Small intestine (tissue), 7 donors: ENCODE data around the gene COMMD3. TPM values are rescaled to one million over a fixed set of nuclear protein-coding genes. Genes with fewer than 3 reads are reported as not detected.
"Not testable (repeated sequence)": the region's sequence is repeated elsewhere in the genome, so short reads cannot be mapped to it uniquely, and the experiment has no call there.

Source experiments
- DNase-seq, 2 donors: peaks; one replicate each; pipeline versions ENCODE4 v3.0.0 to v3.0.0-alpha.2; 2013
- FAIRE-seq: peaks from 2 replicates; lab custom pipeline; 2012; peaks lifted over from hg19 to GRCh38; lab: Jason Lieb, UNC
- H3K27ac ChIP-seq, 3 donors: one replicate each; pipeline ENCODE4 v1.5.1; 2013; ENCODE audit warnings: low read length in 2 of 3, mild to moderate bottlenecking in 2 of 3, control low read depth in 1 of 3, inconsistent platforms in 1 of 3, low read depth in 1 of 3, moderate library complexity in 1 of 3
- H3K27me3 ChIP-seq, 3 donors: one replicate each; pipeline ENCODE4 v1.6.1; 2013; ENCODE audit warnings: low read length in 3 of 3, inconsistent platforms in 1 of 3; ENCODE audit not compliant: control insufficient read depth in 3 of 3, insufficient read depth in 3 of 3
- H3K36me3 ChIP-seq, 3 donors: one replicate each; pipeline ENCODE4 v1.6.1; 2013; ENCODE audit warnings: low read length in 3 of 3, inconsistent platforms in 1 of 3, low read depth in 1 of 3, mild to moderate bottlenecking in 1 of 3, moderate library complexity in 1 of 3; ENCODE audit not compliant: control insufficient read depth in 3 of 3, insufficient read depth in 2 of 3
- H3K4me1 ChIP-seq, 3 donors: one replicate each; pipeline ENCODE4 v1.6.1; 2013; ENCODE audit warnings: low read length in 2 of 3, inconsistent platforms in 1 of 3, low read depth in 1 of 3, mild to moderate bottlenecking in 1 of 3, moderate library complexity in 1 of 3; ENCODE audit not compliant: control insufficient read depth in 3 of 3, insufficient read depth in 2 of 3
- H3K4me3 ChIP-seq, 3 donors: one replicate each; pipeline ENCODE4 v1.5.1; 2013; ENCODE audit warnings: low read length in 3 of 3, control low read depth in 1 of 3, inconsistent platforms in 1 of 3, low read depth in 1 of 3, mild to moderate bottlenecking in 1 of 3, moderate library complexity in 1 of 3
- H3K9me3 ChIP-seq, 2 donors: one replicate each; pipeline ENCODE4 v1.6.1; 2013; ENCODE audit warnings: low read depth in 1 of 2, low read length in 1 of 2; ENCODE audit not compliant: control insufficient read depth in 2 of 2, insufficient read depth in 1 of 2
- WGBS, 3 donors: extraction: QIAGEN DNeasy Blood & Tissue Kit; methylation state at CpG; one replicate each; pipeline ENCODE4 v1.1.7; 2013; 5-methylcytosine and 5-hydroxymethylcytosine counted together
- polyA plus RNA-seq, 4 donors: library from polyadenylated mRNA; stranded (reverse) in 3 of 4; unstranded in 1 of 4; fragments of 200-250 nt in 3 of 4; fragments of 120-200 nt in 1 of 4; gene quantifications; one replicate each; pipeline versions ENCODE4 v1.2.1 to v1.2.3, GENCODE V29; 2013
- donor health status: healthy with polysubstance abuse.
- donor health status: control.
- donor health status: control.
- donor health status: Bipolar disorder and iron deficiency.
- donor health status: healthy.

COMMD3 gene
- polyA plus RNA-seq, 4 donors, result 44.3 to 71.8 (median 66.9) TPM

DNA sequence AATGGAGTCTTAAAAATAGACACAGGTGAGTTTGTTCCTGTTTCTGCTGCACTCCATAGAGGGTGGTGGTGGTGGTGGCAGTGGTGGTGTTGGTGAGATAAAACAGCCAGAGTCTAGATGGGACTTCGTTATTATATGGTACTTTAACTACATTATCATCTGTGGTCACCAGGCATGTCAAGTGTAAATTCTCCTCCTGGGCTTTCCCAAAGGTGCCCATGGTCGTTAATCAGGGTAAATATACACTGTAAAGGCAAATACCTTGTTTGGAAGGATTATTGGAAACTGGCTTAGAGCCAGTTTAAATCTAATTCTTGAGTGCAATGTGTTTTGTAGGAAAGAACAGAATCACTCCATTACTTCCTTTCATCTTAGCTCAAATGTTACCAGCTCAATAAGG, 21.5 kb upstream of the COMMD3 start:
- FAIRE-seq (no peak), DNase-seq (no peak)
- H3K27me3 ChIP-seq, result no peaks in the 10 kb centered on the region
- no peak overlapping the region for H3K27ac ChIP-seq
- H3K4me3 ChIP-seq, result no peak overlapping the region
- H3K36me3 ChIP-seq, result no peaks in the 10 kb centered on the region
- 11 to 42% (median 24%) methylated on average over 2 of the region's 2 CpGs for WGBS, 3 donors
- no peaks in the 10 kb centered on the region for H3K9me3 ChIP-seq
- H3K4me1 ChIP-seq, result no peaks in the 10 kb centered on the region

DNA sequence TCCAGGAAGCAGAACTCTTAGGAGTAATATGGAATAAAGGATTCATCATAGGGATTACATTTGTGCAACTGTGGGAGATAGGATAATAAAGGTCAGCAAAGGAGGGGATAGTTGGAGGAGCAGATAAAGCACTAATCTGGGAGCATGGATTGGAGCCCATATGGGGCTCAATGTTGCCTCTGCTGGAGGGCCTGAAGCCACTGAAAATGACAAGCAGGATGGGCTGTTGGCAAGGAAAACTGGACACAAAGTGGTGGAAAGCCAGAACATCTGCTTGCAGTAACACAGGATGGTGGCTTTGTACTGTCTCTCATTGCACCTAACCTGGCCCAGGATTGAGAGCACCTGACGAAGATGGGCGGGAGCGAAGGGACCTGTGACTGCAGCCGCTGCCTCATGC, 15.0 kb upstream of the COMMD3 start:
- 98 to 99% (median 98%) methylated on average over 4 of the region's 4 CpGs for WGBS, 3 donors

DNA sequence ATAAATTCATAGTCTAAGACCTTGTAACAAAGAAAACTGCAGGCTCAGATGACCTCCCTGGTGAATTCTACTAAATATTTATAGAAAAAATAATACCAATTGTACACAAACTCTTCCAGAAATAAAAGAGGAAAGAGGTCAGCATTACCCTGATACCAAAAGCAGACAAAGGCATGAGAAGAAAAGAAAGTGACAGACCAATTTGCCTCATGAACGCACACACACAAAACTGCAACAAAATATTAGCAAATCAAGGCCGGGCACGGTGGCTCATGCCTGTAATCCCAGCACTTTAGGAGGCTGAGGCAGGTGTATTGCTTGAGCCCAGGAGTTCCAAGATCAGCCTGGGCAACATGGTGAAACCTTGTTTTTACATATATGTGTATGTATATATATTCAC, 12.7 kb upstream of the COMMD3 start:
- no peak for FAIRE-seq
- 94 to 98% (median 95%) methylated on average over 3 of the region's 3 CpGs for whole genome bisulfite sequencing, 3 donors
- no peaks in the 10 kb centered on the region for H3K4me1 ChIP-seq

More for the DNA sequence above, 15.0 kb upstream of the COMMD3 start:
- FAIRE-seq (no peak), DNase-seq (no peak)
- H3K27ac ChIP-seq, result no peak overlapping the region
- no peaks in the 10 kb centered on the region for H3K36me3 ChIP-seq
- no peaks in the 10 kb centered on the region for H3K4me1 ChIP-seq
- H3K4me3 ChIP-seq, result no peak overlapping the region
- no peaks in the 10 kb centered on the region for H3K9me3 ChIP-seq
- no peaks in the 10 kb centered on the region for H3K27me3 ChIP-seq

DNA sequence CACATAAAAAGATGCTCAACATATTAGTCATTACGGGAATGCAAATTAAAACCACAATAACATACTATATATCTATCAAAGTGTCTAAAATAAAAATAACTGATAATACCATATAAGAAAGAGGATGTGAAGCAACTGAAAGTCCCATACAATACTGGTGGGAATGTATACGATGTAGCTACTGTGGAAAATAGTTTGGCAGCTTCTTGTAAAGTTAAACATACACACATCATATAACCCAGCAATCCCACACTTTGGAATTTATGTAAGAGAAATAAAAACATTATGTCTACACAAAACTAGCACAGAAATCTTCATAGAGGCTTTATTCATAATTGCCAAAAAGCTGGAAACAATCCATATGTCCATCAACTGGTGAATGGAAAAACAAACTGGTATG, 10.5 kb upstream of the COMMD3 start:
- no peaks in the 10 kb centered on the region for H3K27me3 ChIP-seq
- no peaks in the 10 kb centered on the region for H3K9me3 ChIP-seq
- H3K4me3 ChIP-seq, result no peak overlapping the region
- no peak for DNase-seq
- WGBS, 3 donors, result 73 to 89% (median 81%) methylated on average over 2 of the region's 2 CpGs
- H3K27ac ChIP-seq, result no peak overlapping the region
- no peaks in the 10 kb centered on the region for H3K36me3 ChIP-seq
- no peak for FAIRE-seq
- no peaks in the 10 kb centered on the region for H3K4me1 ChIP-seq

More for the DNA sequence above, 12.7 kb upstream of the COMMD3 start:
- Histone ChIP-seq H3K36me3 (no peaks in the 10 kb centered on the region), H3K27ac (no peak overlapping the region), H3K27me3 (no peaks in the 10 kb centered on the region), H3K9me3 (no peaks in the 10 kb centered on the region), H3K4me3 (no peak overlapping the region)
- no peak for DNase-seq

DNA sequence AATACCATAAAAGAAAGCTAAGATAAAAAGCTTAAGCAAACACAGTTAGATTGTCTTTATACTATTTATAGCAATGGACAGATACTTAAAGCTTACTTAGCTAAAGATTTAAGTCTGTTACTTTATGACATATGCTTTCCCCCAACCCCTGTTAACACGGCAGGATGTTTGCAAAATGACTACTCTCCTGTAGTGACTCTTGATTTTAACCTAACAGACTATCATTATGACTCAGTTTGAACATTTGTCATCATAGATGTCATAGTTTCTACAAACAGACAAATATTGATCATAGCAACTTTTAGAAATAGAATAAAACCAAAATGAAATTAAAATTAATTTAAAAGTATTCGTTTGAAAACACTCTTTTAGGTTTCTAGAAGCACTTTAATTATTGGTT, 7.8 kb upstream of the COMMD3 start:
- FAIRE-seq (peak; percentile 15), DNase-seq (no peak)
- Histone ChIP-seq H3K27me3 (no peaks in the 10 kb centered on the region), H3K4me3 (no peak overlapping the region), H3K9me3 (no peaks in the 10 kb centered on the region), H3K36me3 (no peaks in the 10 kb centered on the region), H3K4me1 (no peaks in the 10 kb centered on the region), H3K27ac (no peak overlapping the region)
- WGBS, 3 donors, result 45 to 61% (median 56%) methylated on average over 2 of the region's 2 CpGs

DNA sequence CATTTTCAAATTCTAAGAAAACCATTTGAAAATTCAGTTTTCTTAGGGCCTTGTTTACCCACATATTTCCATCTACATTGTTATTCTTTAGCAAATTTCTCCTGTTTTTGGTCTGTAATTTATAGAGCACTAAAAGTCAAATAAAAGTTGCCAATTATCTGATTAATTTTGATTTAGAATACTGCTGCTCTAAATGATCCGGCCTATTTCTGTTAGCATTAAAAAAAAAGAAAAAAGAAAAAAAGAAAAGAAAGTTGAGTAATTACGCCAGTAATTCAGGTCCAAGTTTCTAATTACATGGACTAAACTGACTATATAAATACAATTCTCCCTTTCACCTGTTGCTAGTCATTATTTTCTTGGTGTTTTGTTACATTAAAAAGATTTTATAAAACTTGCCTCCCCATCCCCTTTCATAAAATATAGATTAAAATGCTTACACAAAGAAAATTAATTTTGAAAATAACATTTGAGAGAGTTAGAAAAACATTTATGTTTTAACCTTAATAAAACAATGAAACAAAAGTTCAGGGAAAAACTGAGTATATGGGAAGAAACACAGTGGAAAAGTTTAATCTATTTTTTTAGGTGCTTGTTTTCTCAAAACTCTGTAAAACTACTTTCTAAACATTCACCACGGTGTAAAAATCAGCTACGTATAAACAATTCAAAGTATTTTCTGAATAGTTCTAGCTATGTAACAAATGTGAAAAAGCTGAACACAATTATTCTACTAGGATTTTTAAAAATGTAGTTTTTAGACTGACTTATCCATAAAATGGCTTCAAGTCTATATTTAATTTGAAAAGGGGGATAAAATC, 6.8 kb upstream of the COMMD3 start:
- Histone ChIP-seq H3K27ac (no peak overlapping the region), H3K4me1 (no peaks in the 10 kb centered on the region), H3K4me3 (no peak overlapping the region), H3K27me3 (no peaks in the 10 kb centered on the region), H3K9me3 (no peaks in the 10 kb centered on the region), H3K36me3 (no peaks in the 10 kb centered on the region)
- no peak for DNase-seq
- no peak for FAIRE-seq
- 91 to 95% (median 94%) methylated on average over 4 of the region's 4 CpGs for WGBS, 3 donors

DNA sequence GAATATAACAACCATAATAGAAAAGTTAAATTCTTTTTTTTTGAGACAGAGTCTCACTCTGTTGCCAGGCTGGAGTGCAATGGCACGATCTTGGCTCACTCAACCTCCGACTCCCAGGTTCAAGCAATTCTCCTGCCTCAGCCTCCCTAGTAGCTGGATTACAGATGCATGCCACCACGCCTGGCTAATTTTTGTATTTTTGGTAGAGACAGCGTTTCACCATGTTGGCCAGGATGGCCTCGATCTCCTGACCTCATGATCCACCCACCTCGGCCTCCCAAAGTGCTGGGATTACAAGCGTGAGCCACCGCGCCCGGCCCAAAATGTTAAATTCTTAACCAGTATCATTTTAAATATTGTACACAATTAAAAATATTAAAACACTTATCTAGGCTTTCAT, 6.2 kb upstream of the COMMD3 start:
- H3K27ac ChIP-seq, H3K9me3 ChIP-seq, DNase-seq, H3K4me3 ChIP-seq, H3K4me1 ChIP-seq, H3K36me3 ChIP-seq, H3K27me3 ChIP-seq, FAIRE-seq: not testable (repeated sequence)
- WGBS, 3 donors, result 96 to 97% (median 97%) methylated on average over 10 of the region's 10 CpGs

DNA sequence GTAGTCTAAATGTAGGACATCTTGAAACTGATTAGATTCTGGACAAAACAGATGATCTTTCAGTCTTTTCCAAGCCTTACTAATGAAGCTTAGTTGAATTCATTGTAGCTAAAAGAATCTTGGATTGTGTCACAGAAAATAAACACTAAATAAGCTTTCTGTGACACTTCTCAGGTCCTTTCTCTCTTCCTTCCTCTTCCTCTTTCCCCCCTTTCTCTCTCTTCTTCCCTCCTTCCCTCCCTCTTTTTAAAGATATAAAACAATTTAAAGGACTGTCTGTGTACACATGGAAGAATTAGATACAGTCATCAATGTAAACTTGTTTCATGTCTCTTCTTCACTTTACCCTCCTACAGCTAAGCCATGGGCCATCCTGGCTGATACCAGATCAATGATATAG, 5.3 kb upstream of the COMMD3 start:
- no peak overlapping the region for H3K4me3 ChIP-seq
- H3K27me3 ChIP-seq, result no peaks in the 10 kb centered on the region
- DNase-seq (no peak), FAIRE-seq (no peak)
- H3K9me3 ChIP-seq, result no peaks in the 10 kb centered on the region
- H3K27ac ChIP-seq, result no peak overlapping the region
- H3K4me1 ChIP-seq, result no peaks in the 10 kb centered on the region
- no peaks in the 10 kb centered on the region for H3K36me3 ChIP-seq

DNA sequence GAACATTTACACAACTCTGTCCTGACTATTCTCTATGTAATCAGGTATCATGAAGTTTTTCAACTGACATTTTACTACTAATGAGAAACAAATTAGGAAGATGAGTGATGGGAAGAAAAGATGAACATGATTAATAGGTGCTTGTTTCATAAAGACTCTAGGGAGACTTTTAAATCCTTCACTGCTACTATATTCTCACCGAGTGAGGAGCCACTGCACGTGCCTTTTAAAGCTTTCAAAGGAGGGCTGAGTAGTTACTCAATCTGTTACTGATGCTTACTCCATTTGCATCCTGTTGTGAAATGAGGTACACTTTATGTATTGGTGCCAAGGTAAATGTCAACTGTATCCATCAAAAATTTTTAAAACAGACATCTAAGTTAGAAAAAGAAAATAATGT, 1.3 kb upstream of the COMMD3 start:
- H3K4me1 ChIP-seq, result peaks cover 0 to 9% (median 0%) of the 10 kb centered on the region in 3 donors
- no peak overlapping the region for H3K27ac ChIP-seq
- 57 to 62% (median 61%) methylated on average over 2 of the region's 2 CpGs for WGBS, 3 donors
- H3K36me3 ChIP-seq, result no peaks in the 10 kb centered on the region
- no peaks in the 10 kb centered on the region for H3K27me3 ChIP-seq
- H3K4me3 ChIP-seq, result no peak overlapping the region
- H3K9me3 ChIP-seq, result no peaks in the 10 kb centered on the region
- DNase-seq (no peak), FAIRE-seq (no peak)
